ENCODE measurements around the gene TXNRD1.

The TXNRD1 gene

DNA sequence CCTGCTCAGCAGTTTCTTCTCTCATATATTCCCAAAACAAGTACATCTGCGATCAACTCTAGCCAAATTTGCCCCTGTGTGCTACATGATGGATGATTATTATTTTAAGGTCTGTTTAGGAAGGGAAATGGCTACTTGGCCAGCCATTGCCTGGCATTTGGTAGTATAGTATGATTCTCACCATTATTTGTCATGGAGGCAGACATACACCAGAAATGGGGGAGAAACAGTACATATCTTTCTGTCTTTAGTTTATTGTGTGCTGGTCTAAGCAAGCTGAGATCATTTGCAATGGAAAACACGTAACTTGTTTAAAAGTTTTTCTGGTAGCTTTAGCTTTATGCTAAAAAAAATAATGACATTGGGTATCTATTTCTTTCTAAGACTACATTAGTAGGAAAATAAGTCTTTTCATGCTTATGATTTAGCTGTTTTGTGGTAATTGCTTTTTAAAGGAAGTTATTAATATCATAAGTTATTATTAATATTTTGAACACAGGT is 133.5 kb downstream of the TXNRD1 start:
- DNase-seq: no peak

DNA sequence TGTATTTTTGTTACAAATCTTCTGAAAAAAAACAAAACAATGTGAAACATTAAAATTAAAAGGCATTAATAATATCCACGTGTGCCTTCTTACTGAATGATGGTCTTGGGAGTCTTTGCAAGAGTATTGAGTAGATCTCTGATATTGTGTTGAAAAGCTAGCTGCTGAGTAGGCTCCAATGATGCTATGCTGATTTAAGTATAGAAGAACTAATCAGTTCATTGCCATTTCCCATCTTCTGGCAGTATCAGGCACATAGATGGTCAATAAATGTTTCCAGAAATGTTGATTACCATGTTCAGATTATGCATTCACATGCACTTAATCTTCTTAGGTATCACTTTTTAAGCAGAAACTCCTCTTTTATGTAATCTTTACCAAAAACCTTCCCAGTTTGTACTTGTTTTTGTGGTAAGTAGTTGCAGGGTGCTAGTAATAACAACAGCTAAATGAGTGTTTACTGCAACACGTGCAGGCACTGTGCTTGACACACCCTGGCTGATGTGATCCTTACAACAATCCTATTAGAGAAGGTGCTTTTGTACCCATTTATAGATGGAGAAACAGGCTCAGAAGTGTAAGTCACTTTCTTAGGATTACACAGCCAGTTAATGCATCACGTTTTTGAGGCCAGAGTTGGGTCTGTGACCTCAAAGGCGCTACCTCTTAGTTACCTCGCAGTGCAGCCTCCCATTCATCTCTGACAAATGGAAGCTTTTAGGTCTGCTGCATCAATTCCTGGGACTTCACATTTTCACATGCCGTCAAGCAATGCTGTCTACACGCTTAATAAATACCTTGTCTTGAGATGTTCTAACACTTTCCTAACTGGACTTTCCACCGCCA is 134.9 kb downstream of the TXNRD1 start:
- no peak for DNase-seq

DNA sequence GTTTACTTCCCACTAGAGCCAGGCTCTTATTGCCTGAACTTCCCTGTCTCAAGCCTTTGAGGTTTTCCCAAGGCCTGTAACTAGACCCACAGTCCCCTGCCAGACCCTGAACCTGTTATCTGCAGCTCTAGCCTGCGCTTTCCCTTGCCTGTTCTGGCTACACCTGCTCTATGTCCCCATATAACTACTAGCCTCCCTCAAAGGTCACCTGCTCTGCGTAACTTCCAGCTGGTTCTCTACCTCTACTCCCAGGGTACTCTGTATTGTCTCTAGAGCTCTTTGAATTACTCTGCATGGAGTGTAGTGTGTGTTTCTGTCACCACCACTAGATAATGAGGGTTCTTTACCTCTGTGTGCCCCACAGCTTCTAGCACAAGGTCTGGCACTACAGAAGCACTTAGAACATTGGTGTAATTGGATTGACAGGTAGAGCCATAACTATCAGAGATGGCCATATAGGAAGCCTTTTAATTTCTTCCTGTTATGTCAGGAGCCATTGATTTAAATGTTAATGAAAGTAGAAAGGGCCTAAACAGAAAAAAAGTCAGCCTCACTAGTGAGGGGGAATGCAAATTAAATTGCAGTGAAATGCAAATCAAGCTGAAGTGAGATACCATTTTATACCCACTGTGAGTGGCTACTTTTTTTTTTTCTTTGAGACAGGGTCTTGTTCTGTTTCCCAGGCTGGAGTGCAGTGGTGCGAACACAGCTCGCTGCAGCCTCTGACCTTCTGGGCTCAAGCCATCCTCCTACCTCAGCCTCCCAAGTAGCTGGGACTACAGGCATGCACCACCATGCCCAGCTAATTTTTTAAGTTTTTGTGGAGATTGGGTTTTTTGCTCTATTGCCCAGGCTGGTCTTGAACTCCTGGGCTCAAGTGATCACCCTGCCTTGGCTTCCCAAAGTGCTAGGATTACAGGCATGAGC is 135.7 kb downstream of the TXNRD1 start:
- DNase-seq: no peak

DNA sequence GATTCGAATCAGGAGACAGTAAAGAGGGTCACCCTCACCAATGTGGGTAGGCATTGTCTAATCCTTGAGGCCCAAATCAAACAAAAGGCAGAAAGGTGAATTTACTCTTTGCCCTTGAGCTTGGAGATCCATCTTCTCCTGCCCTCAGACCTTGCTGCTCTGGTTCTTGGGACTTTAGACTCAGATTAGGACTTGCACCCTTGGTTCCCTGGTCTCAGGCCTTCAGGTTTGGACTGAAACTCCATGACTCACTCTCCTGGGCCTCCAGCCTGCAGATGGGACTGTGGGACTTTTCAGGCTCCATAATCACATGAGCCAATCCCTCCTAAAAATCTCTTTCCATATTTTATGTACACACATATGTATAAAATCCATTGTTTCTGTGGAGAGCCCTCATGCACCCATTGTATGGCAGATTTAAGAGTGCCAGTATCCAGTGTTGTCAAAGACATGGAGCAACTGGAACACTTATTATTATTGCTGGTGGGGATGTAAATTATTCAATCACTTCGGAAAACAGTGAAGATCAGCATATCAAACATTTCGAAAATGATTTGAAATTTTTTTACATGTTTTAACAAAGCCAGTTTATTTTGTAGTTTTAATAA is 136.6 kb downstream of the TXNRD1 start:
- no peak for DNase-seq

DNA sequence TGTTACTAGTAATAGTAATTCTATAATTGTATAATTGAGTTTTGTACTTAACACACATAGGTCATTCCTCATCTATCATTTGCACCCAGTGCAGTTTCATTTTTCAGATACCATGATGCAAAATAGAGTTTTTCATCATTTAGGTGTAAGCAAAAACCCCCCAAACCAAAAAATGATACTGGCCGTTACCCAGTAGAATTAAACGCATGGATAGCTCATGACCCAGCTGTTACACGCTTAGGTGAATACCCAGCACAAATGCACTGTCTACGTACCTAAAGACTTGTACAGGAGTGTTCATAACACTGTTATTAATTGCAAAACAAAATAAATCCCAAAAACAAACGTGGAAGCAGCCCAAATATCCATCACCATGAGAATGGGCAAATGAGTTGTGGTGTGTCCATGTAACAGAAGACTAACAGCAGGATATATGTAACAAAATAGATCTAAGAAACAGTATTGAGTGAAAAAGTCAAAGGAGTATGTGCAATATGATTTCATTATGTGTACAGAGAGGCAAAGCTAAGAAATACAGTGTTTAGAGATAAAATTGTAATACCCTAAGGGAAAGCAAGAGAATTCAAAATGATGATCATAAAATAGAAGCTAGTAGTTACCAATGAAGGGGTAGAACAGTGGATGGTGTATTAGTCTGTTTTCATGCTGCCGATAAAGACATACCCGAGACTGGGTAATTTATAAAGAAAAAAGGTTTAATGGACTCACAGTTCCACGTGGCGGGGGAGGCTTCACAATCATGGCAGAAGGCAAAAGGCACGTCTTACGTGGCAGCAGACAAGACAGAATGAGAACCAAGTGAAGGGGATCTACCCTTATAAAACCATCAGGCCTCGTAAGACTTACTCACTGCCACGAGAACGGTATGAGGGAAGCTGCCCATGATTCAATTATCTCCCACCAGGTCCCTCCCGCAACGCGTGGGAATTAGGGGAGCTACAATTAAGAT is 137.7 kb downstream of the TXNRD1 start:
- no peak for DNase-seq

DNA sequence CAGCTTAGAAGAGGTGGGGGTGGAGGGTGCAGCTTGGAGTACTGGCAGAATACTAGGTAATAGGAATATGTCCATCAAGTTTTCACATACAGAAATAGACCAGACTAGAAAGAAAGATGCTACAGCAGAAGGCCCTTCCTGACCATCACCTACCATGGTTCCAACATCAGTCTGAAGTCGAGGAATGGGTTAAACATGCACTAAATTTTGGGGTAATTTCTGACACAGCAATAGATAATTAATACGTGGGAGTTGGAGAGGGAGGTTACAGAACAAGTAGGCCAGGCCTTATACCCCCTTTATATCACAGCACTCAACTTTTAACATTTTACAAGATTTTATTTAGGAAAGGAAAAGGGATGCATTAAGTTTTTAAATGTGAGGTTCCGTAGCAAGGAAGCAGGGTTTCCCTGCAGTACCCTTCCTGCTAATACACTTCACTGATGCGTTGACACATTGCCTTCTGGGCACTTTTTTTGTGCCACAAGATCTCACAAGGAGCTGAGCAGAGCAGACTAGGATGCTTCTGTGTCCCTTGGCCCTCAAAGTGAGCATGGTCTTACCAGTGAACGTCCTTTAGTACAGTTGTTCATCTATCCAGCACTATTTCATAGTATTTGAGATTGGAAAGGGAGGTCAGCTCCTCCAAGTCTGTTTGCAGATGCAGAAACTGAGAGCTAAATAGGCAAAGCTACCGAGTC is 138.7 kb downstream of the TXNRD1 start:
- DNase-seq: no peak

DNA sequence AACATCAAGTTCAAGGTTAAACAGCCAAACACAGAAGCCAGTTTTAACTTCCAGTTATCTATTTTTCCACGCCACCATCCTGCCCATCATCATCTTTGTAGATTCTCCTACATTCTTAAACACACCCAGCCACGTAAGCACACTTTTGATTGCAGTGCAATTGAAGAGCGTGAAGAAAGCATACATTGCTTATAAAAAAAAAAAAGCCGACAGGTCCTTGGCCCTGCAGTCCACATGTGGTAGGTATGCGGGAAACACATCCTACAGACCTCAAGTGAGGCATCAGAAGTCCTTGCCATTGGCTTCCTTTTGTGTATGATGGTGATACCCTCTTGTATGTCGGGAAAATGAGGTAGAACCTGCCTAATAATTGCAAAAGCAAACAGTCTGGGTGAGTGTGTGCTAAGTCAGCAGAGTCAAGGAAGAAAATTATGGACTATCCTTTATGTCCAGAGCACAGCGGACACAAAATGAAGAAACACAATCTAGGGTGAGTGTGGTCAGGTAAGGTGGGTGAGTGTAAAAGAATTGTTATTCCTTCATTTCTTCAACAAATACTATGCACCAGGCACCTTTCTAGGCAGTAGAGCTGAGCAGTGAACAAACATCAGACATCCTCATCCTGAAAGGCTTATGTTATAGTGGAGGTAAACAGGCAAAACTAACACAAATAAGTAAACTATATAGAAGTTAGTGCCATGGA is 139.4 kb downstream of the TXNRD1 start:
- no peak for DNase-seq

DNA sequence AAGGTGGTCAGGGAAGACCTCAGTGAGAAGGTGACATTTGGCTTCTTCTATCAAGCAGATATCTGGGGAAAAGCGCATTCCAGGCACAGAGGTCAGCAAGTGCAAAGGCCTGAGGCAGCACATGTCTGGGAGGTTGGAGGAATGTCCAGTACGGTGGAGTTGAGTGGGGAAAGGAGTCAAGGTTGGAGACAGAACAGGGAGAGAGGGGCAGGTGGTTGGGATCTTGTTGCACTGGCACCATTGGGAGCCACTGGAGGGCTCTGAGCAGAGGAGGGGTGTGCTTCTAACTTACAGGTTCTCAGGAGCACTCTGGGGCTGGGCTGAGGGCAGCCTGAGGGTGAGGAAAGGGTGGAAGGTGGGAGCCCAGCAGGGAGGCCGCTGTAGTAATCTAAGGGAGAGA is 140.1 kb downstream of the TXNRD1 start:
- no peak for DNase-seq

DNA sequence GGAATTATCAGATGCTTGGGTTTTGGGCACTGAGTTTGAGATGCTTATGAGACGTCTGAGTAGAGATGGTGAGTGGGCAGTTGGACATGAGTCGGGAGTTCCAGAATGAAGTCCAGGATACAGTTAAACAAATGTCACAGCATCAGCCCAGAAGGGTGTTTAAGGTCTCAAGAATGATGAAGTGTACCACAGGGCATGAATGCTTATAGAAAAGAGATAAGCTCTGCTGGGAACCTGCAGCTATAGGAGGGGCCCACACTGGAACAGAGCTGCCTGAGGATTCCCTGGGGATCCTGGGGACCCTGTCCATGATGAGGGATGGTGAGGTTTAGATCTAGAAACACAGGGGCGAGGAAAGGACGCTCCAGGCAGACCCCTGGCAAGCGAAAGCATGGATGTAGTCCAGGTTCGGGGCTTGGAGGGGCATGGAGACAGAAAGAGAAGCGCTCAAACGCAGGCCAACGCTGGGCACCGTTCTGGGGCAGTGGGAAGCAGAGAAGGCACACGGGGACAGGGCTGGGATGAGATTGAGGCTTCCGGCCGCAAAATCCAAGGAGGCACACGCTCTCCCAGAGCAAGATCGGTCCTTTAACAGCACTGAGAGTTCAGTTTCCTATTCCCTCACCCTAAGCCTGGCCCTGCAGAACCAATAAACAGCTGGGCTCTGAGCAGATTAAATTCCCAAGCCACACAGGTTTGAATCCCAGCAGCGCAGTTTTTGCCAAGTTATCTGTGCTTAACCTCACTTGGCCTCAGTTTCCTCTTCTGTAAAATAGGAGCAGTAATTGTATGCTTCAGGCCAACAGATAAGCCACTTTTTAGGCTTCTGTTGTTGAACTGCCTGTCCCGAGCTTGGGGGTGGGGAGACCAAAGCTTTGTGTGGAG is 140.9 kb downstream of the TXNRD1 start:
- DNase-seq: no peak

DNA sequence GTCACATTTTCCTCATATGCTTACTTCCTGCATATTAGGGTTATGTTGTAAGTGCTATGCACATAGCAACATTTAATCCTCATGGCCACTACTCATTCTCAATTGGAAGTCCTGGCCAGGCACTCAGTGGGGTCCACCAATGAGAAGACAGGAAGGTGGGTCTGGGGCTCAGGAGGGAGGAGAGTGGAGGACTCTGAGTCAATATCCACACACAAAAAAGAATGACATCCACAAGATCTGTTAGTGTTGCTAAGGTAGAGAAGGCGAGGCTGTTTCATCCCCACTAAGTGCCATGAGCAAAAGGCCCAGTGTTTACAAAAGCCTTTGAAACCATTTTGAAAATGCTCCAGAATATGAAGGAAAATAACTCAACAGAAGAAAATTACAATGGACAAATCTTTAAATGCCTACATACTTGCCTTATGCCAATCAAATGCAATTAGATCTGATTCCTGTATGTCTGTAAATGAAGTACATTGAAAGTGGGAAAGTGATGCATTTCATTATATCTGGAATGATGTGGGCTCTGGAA is 141.9 kb downstream of the TXNRD1 start:
- no peak for DNase-seq

DNA sequence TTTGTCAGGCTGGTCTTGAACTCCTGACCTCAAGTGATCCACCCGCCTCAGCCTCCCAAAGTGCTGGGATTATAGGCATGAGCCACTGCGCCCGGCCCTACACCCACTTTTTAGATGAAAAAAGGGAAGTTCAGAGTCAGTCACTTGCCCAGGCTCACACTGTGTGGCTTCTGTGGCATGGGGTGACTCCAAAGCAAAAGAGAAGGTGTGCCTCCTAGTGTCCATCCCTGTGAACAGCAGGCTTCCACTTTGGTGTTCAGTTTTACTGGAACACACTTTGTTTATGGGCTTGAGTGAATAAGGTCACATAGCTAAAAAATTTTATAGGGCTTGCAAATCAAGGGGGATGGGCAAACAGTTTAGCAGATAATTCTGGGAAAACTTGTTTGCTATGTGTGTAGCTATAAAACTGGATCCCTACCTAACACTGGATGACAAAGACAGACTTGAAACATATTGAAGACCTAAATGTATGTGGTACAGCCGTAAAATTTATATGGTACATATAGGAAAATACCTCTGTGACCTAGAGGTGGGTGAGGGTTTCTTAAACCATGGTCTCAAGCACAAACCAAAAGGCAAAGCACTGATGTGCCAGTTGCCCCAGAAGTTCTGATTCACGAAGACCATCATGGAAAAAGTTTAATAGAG is 142.9 kb downstream of the TXNRD1 start:
- peak in 27 of 51 donors; percentile 1 to 53 (median 19) for DNase-seq

DNA sequence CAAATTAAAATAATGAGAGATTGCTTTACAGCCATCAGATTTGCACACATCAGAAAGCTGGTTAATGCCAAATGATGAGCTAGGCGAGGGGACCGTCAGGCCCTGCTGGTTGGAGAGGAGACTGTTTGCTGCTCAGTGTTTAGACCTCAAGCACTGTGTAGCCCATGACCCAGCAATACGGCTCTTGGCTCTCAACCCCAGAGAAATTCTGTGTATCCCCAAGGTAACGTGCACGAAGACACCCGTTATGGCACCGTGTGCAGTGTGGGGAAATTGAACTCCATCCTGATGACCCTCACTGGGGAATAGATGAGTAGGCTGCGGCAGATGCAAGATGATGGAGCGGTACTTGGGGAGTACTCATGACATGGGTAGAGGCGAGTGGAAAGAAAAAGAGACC is 143.6 kb downstream of the TXNRD1 start:
- no peak for DNase-seq

DNA sequence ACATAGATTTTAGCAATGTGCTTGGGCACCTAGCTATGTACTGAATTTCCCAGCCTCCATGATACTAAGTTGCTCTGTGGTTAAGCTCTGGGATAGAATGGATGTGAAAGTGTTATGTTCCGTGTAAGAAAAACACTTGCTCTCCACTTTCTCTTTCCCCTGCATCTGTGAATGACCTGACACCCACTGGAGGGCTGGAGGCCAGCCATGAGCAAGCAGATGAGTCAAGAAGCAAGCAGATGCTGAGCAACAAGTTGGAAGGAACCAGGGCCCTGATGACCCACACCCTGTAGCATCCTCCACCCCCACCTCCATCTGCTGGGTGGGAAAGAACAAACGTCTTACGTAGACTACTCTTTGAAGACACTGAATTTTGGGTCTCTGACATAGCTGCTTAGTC is 144.6 kb downstream of the TXNRD1 start:
- no peak for DNase-seq

DNA sequence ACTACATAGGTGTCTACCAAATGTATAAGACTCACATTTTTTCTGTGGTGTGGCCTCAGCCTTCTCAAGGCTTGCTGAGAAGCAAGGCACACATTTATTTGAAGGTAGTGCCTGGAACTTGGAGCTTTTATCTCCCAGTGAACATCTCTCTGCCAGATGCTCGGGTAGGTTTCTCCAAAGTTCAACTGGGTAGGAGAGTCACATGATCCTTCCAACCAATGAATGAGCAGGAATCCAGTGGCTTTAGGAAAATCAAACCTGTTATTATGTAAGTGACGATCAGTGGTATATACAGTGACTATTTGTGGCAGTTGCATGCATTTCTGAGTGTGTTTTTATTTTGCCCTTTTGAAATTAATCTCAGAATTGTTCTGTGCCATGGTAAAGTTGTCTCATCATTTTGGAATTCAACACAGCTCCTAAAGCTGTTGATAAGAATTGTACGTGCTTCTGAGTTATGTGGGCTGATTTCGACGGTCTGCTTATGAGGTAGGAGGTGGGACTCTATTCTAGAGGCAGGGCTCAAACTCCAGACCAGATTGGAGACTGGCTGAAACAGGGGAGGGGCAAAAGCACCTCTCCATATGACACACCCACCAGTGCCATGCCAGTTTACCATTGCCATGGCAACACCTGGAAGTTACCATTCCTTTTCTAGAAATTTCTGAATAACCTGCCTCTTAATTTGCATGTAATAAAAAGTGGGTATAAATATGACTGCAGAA is 145.6 kb downstream of the TXNRD1 start:
- DNase-seq: no peak

DNA sequence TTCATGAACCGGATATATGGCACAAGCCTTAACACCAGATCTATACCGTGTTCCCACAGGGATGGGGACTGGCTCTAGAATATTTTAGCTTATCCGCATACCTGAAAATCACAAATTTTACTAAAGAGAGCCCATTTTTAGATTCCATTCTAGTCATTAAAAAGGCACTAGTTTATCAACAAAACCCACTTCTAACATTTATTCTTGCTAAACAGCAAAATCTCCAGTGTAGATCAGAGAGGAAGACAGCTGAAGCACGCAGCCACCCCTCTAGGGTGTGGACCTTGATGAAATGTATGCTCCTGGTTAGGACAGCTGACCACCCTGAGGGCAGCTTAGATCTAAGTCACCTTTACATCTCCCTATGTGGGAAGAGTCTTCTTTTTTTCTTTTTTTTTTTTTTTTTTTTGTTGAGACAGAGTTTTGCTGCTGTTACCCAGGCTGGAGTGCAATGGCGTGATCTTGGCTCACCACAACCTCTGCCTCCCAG is 150.4 kb downstream of the TXNRD1 start:
- DNase-seq: no peak

DNA sequence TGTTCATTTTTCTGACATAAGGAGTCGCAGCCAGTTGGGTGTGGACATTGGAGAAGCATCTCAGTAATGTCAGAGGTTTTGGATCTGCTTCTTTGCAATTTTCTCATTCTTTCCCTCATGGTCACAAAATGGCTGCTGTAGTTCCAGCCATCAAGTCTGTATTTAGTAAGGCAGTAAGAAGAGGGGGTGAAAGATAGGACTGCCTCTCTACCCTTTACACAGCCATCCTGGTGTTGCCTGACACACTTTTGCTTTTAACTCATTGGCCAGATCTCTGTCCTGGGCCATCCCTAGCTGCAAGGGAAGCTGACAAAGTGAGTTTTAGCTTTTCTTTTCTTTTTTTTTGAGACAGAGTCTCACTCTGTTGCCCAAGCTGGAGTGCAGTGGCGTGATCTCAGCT is 154.1 kb downstream of the TXNRD1 start:
- no peak for DNase-seq

Data from hypothalamus (tissue), 51 donors.